GM21360 (cell line): ENCODE measurements around the gene ECI1.
"Not testable (repeated sequence)": the region's sequence is repeated elsewhere in the genome, so short reads cannot be mapped to it uniquely, and the experiment has no call there.

Experiments used
- ATAC-seq: cut with Tn5 transposase; IDR thresholded peaks from one replicate; pipeline ENCODE4 v1.9.1; 2021; ENCODE audit warnings: mild to moderate bottlenecking, moderate library complexity; ENCODE audit not compliant: unreplicated experiment

Gene ECI1

GRCh38 chr16:2212362-2213324 is 38.7 kb downstream of the ECI1 start:
- ATAC-seq: no peak

GRCh38 chr16:2211923-2212347 is 39.5 kb downstream of the ECI1 start:
- ATAC-seq: no peak

DNA sequence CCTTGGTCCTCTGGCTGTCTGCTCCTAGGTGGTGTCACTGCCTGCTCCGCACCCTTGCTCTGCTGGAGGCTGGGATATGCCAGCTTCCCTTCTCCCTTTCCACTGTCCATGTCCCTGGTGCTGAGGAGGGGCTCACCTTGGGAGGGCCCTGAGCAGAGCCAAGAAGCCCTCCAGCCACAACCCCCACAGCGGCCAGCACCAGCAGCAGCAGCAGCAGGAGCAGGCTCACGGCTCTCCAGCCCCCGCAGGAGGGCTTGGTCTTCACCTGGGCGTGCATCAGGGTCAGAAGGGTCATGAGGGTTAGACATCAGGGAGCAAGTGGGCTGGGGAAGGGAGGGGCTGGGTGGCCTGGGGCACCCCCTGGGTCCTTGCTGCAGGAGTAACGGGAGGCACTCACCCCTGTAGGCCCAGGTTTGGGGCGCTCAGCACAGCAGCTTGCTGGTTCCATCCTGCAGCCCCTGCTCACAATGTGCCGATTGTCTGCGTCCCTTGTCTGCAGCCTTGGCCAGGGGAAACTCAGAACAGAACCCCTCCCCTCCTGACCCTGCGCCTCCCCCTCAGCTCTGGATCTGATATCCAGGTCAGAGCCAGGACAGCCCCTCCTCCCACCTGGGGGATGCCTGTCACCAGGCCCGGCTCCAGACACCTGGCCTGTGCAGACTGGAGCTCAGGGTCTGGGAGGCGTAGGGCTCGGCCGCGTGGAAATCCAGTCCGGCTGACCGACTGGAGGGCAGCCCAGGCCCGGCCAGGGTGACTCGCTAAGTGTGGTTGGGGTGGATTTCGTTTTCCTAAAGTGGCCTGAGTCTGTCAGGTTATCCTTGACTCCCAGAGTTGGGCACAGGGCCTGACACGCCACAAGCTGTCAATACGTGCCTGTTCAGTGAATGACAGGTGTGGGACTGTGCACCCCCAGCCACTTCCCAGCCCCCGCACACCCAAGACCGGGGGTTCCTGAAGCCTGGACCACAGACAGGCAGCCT is 40.7 kb downstream of the ECI1 start, which contains the start of gene BRICD5:
Gene BRICD5 (minus strand): TSS at position 478 of the 980 bp plus-strand sequence. CDS start 30 bp downstream, at position 448.
- ATAC-seq: no peak

GRCh38 chr16:2210009-2210332 is 41.4 kb downstream of the ECI1 start:
- ATAC-seq: no peak

- no peak for ATAC-seq
Measured at GRCh38 chr16:2209258-2210008, 42.0 kb downstream of the ECI1 start.

GRCh38 chr16:2208772-2209171 is 42.6 kb downstream of the ECI1 start:
- no peak for ATAC-seq

GRCh38 chr16:2208308-2208707 is 43.1 kb downstream of the ECI1 start:
- ATAC-seq: no peak

- no peak for ATAC-seq
Measured at GRCh38 chr16:2207872-2208271, 43.5 kb downstream of the ECI1 start.

DNA sequence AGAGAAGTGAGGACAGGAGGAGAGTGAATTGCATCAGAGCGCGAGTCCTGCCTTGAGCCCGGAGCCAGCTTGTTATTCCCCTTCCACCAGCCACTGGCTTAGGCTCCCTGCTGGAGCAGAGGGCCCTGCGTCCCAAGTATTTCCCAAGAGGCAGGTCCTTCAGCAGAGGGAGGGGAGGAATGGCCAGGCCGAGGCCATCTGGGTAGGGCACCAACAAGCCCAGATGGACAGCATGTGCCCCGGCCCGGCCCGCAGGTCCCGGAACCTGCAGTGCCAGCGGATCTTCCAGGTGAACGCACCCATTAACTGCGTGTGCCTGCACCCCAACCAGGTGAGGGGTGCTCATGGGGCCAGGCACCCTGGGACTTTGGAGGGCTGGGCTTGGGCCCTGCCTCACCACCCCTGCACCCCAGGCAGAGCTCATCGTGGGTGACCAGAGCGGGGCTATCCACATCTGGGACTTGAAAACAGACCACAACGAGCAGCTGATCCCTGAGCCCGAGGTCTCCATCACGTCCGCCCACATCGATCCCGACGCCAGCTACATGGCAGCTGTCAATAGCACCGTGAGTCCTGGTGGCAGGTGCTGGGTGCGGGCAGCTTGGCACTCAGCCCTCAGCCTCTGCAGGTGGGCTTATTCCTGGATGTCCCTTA is 44.5 kb downstream of the ECI1 start:
- no peak for ATAC-seq

DNA sequence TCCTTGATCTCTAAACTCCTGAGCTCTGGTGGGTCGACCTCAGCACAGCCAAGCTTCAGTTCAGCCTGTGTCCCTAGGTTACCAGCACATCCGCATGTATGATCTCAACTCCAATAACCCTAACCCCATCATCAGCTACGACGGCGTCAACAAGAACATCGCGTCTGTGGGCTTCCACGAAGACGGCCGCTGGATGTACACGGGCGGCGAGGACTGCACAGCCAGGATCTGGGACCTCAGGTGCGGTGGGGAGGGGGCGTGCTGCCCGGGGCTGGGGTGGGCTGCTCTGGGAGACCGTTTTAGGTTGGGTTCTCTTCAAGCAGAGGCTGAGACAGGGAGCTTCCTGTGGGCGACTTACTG is 45.0 kb downstream of the ECI1 start:
- no peak for ATAC-seq

- no peak for ATAC-seq
Measured at GRCh38 chr16:2205967-2206313, 45.4 kb downstream of the ECI1 start.

- ATAC-seq: peak; percentile 80
Measured at GRCh38 chr16:2205104-2205966, 46.1 kb downstream of the ECI1 start, which contains the start of gene MLST8. TSS of gene MLST8 (plus strand) at chr16:2205454. CDS start at chr16:2206086, 632 bp downstream.

GRCh38 chr16:2204416-2205103 is 46.8 kb downstream of the ECI1 start:
- no peak for ATAC-seq

- ATAC-seq: not testable (repeated sequence)
Measured at GRCh38 chr16:2203119-2203688, 48.2 kb downstream of the ECI1 start.

DNA sequence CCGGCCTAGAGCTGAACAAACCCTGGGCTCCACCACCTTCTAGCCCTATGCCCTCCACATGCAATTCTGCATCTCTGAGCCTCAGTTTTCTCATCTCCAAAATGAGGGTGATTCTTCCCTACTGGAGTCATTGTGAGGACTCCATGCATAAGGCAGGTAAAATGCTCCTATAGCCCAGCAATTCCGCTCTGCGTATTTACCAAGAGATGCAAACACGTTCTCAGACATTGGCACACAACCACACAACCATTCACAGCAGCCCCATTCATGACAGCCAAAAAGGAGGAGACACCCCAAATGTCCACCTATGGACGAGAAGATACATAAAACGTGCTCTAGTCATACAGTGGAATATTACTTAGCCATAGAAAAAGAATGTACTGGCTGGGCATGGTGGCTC is 51.1 kb downstream of the ECI1 start:
- no peak for ATAC-seq

DNA sequence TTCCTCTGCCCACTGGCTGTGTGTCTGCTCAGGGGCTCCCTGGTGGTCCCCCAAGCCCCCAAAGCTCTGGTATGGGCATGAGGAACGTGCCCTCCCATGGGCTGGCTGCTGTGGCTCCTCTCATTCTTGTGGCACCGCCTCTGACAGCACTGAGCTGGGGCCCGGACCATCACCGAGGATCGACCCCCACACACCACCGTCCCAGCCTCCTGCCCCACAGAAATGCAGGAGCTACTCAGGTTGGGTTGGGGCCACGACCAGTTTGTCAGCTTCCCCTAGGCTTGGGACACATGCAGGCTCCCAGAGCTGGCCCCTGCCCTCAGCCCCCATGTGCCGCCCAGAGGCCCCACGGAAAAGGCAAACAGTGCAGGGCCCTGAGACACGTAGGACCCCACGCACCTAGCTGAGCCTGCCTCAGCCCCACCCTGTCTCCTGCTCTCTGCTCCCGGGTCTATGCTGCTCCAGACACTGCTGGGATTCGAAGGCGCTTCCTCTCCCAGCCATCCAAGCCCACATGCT is 51.7 kb downstream of the ECI1 start:
- ATAC-seq: no peak

GRCh38 chr16:2199095-2199494 is 52.3 kb downstream of the ECI1 start:
- ATAC-seq: no peak

DNA sequence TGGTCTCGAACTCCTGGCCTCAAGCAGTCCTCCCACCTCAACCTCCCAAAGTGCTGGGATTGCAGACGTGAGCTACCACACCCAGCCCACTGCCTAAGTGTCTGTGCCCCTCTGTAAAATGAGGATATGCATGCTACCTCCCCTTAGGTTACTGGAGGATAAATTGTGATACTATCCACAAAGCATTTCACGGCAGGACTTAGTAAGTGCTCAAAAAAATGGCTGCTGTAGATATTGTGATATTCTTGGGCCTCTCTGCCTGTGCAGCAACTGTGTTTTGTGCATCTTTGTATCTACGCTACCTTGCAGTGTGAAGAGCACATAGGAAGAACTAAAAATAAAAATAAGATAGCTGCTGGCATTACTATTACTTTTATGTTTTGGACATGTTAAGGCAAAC is 53.1 kb downstream of the ECI1 start:
- no peak for ATAC-seq
